K562 (cell line): ENCODE measurements around the gene CBX1. TPM values are rescaled to one million over a fixed set of nuclear protein-coding genes. Genes with fewer than 3 reads are reported as not detected.

ENCODE experiments used
- ARID1B ChIP-seq: fragments of 450-650 bp; IDR thresholded peaks from 2 replicates; pipeline ENCODE4 v1.6.1; 2016; ENCODE audit warnings: antibody characterized with exemption, mild to moderate bottlenecking, inconsistent platforms
- CEBPB ChIP-seq: fragments of 450-650 bp; IDR thresholded peaks from 2 replicates; pipeline ENCODE4 v1.6.1; 2016; ENCODE audit warnings: missing genetic modification characterization, missing compliant biosample characterization
- CHD1 ChIP-seq: fragments of 200-600 bp; sonication (generic); IDR thresholded peaks from one replicate; pipeline ENCODE4 v1.6.1; 2012; ENCODE audit warnings: mild to moderate bottlenecking, moderate library complexity, low read length, inconsistent platforms
- GTF3C2 ChIP-seq: IDR thresholded peaks from 3 replicates; pipeline ENCODE4 v1.6.1; 2011; ENCODE audit warnings: borderline replicate concordance, mild to moderate bottlenecking, moderate library complexity; ENCODE audit not compliant: insufficient read length; ENCODE audit errors: extremely low read depth
- HMGN3 ChIP-seq: IDR thresholded peaks from 2 replicates; pipeline ENCODE4 v1.6.1; 2011; ENCODE audit warnings: borderline replicate concordance, low read depth, mild to moderate bottlenecking, mixed read lengths, low read length; ENCODE audit not compliant: insufficient read length; ENCODE audit errors: extremely low read depth
- IFI16 ChIP-seq: fragments of 250-450 bp; sonication (Bioruptor Pico); IDR thresholded peaks from 2 replicates; pipeline ENCODE4 v2.1.2; 2022; ENCODE audit warnings: mild to moderate bottlenecking, inconsistent platforms
- JUND ChIP-seq, 2 experiments: IDR thresholded peaks; 2 replicates in 1 of 2; 3 replicates in 1 of 2; pipeline ENCODE4 v1.6.1; 2011; ENCODE audit warnings: borderline replicate concordance in 2 of 2, low read depth in 2 of 2, low read length in 2 of 2, improper control_type of control experiment in 1 of 2, missing biosample characterization in 1 of 2, missing genetic modification characterization in 1 of 2, missing genetic modification reagents in 1 of 2
- KAT7 ChIP-seq: sonication (generic); formaldehyde crosslinking; IDR thresholded peaks from 2 replicates; pipeline ENCODE4 v1.8.0; 2022; ENCODE audit warnings: missing genetic modification reagents, mild to moderate bottlenecking, borderline replicate concordance
- LEF1 ChIP-seq: fragments of 450-650 bp; IDR thresholded peaks from 2 replicates; pipeline ENCODE4 v1.6.1; 2016; ENCODE audit warnings: mild to moderate bottlenecking
- MCM2 ChIP-seq: fragments of 450-650 bp; IDR thresholded peaks from 2 replicates; pipeline ENCODE4 v1.6.1; 2017; ENCODE audit warnings: low read depth, mild to moderate bottlenecking
- MXI1 ChIP-seq: IDR thresholded peaks from 2 replicates; pipeline ENCODE4 v1.6.1; 2011; ENCODE audit warnings: low read depth, mild to moderate bottlenecking, improper control_type of control experiment, low read length
- POLR2B ChIP-seq: fragments of 450-650 bp; IDR thresholded peaks from 2 replicates; pipeline ENCODE4 v1.6.1; 2018; ENCODE audit warnings: low read depth; ENCODE audit not compliant: partially characterized antibody
- PREB ChIP-seq: sonication (generic); formaldehyde crosslinking; IDR thresholded peaks from 2 replicates; pipeline ENCODE4 v1.8.1; 2023; ENCODE audit warnings: mild to moderate bottlenecking, missing genetic modification reagents
- RHOXF2B ChIP-seq: fragments of 250-450 bp; sonication (Bioruptor Pico); conservative IDR thresholded peaks from 2 replicates; pipeline ENCODE4 v1.5.1; 2021
- SLC30A9 ChIP-seq: fragments of 250-450 bp; sonication (Bioruptor Pico); IDR thresholded peaks from 2 replicates; pipeline ENCODE4 v1.8.0; 2022; ENCODE audit warnings: mild to moderate bottlenecking, moderate library complexity
- TARDBP ChIP-seq: fragments of 450-650 bp; IDR thresholded peaks from 2 replicates; pipeline ENCODE4 v1.6.1; 2016
- TBP ChIP-seq: optimal IDR thresholded peaks from 2 replicates; pipeline ENCODE3; 2011; ENCODE audit warnings: low read depth, low read length, improper control_type of control experiment
- TOE1 ChIP-seq, 2 experiments: fragments of 450-650 bp in 1 of 2; sonication (generic) in 1 of 2; formaldehyde crosslinking in 1 of 2; IDR thresholded peaks; 2 replicates each; pipeline versions ENCODE4 v1.7.1 to v1.8.0; 2016 to 2022; ENCODE audit warnings: borderline replicate concordance in 2 of 2, mild to moderate bottlenecking in 2 of 2, antibody characterized with exemption in 1 of 2, inconsistent platforms in 1 of 2, low read depth in 1 of 2, missing genetic modification reagents in 1 of 2, moderate library complexity in 1 of 2
- ZBTB12 ChIP-seq: fragments of 250-450 bp; sonication (Bioruptor Pico); IDR thresholded peaks from 2 replicates; pipeline ENCODE4 v1.4.0; 2020
- polyA plus RNA-seq, 8 experiments: library from polyadenylated mRNA; depleted of rRNA in 4 of 8; stranded (reverse) in 5 of 8; unstranded in 3 of 8; fragments of >200 nt; fragmentation: Nextera tagmentation in 2 of 8; fragmentation: Illumina TruSeq in 1 of 8; extraction: Ambion mirVana in 2 of 8; extraction: Trizol in 1 of 8; gene quantifications; 2 replicates each; pipeline versions ENCODE4 v1.2.1 to v1.2.3, GENCODE V29; 2011 to 2014; ENCODE audit warnings: inconsistent platforms in 1 of 8, missing spikeins in 1 of 8
- total RNA-seq, 7 experiments: library from RNA; depleted of rRNA in 6 of 7; stranded (reverse); fragments of >200 nt in 6 of 7; fragmentation: Illumina TruSeq in 2 of 7; extraction: Trizol in 2 of 7; gene quantifications; 2 replicates each; pipeline versions ENCODE4 v1.2.1 to v1.2.3, GENCODE V29; 2011 to 2021; ENCODE audit warnings: low replicate concordance in 1 of 7
- TF ChIP-seq, protein P1 (sequence below): fragments of 250-450 bp; sonication (Bioruptor Pico); IDR thresholded peaks from 2 replicates; pipeline ENCODE4 v1.8.0; 2021; ENCODE audit warnings: mild to moderate bottlenecking, moderate library complexity

CBX1 gene
- total and polyA plus RNA-seq, 9 of the 15 experiments (the other 6 are each of a cell fraction or from before 2014, with no cell fraction given), result 10.6 to 95.7 (median 52.7) TPM

DNA sequence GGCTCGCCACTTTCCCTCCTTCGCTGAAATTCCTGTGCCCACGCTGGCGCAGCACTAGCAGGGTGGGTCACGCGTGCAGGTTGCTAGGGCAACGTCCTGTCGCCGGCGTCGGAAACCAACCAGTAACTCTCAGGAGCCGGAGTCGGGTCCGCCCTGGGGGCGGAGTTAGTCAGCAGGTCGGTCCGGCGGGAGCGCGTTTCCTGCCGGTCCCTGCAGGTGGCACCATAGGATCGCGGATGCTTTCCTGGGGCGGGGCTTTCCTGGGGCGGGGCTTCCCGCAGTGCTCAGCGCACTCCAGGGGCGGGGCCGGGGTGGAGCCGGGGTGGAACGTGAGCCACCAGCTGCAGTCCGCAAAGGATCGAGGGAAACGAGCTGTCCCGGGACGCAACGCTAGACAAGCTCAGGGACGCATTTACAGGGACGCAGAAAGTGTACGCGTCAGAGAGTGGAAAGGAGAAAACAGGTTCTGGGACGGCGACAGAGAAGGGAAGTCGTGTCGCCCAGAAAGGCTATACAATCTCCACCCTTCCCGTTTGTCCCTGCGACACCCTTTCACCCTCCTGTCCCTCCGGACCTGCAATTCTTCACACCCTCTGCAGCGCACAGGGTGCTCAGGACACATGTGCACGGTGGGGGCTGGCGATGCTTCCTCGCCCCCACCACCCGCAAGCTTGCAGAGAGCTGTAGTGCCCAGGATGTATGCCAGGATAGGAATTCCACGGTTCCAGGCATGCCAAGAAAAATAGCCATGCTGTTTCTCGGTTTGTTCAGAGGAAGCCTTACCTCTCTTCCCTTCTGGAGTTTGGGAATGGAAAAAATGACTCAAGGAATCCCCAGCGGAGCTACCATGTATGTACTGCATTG is 76.0 kb downstream of the CBX1 start (continued):
- TF ChIP-seq GTF3C2 (no peak), ZBTB12 (no peak), MCM2 (no peak), TARDBP (no peak), JUND (IDR thresholded peaks at IDR 0.05; ENCODE audit: borderline replicate concordance, low read depth, low read length) (peak; percentile 35; the same call in 1 of the 2 replicates), JUND (tag; IDR thresholded peaks at IDR 0.05; ENCODE audit: borderline replicate concordance, low read depth, low read length) (no peak; the same call in 2 of the 3 replicates), HMGN3 (peak; percentile 76), RHOXF2B (CRISPR knock-in tag) (no peak), LEF1 (no peak; the same call in 1 of the 2 replicates), ARID1B (no peak), KAT7 (CRISPR knock-in tag) (no peak; the same call in 1 of the 2 replicates), POLR2B (no peak), PREB (CRISPR knock-in tag) (no peak), MXI1 (peak; percentile 99), CEBPB (tag) (no peak), SLC30A9 (no peak), TOE1 (IDR thresholded peaks at IDR 0.05; ENCODE audit: borderline replicate concordance) (no peak; the same call in 1 of the 2 replicates), TOE1 (CRISPR knock-in tag; IDR thresholded peaks at IDR 0.05; ENCODE audit: borderline replicate concordance, low read depth) (no peak), CHD1 (no peak), TBP (no peak), IFI16 (no peak)
- TF ChIP-seq, protein P1, sequence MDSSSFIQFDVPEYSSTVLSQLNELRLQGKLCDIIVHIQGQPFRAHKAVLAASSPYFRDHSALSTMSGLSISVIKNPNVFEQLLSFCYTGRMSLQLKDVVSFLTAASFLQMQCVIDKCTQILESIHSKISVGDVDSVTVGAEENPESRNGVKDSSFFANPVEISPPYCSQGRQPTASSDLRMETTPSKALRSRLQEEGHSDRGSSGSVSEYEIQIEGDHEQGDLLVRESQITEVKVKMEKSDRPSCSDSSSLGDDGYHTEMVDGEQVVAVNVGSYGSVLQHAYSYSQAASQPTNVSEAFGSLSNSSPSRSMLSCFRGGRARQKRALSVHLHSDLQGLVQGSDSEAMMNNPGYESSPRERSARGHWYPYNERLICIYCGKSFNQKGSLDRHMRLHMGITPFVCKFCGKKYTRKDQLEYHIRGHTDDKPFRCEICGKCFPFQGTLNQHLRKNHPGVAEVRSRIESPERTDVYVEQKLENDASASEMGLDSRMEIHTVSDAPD, result no peak
